Astrocyte (in vitro differentiated cells and primary cell): ENCODE measurements around the gene IGSF10.

Experiments used
- CTCF ChIP-seq: IDR thresholded peaks from 2 replicates; pipeline ENCODE4 v1.5.1; 2011; ENCODE audit warnings: low read depth, mild to moderate bottlenecking, inconsistent platforms, low read length, moderate library complexity; ENCODE audit not compliant: insufficient read depth
- EZH2 ChIP-seq: IDR thresholded peaks from 2 replicates; pipeline ENCODE4 v1.6.1; 2012; ENCODE audit warnings: mild to moderate bottlenecking, low read length, inconsistent platforms; ENCODE audit not compliant: insufficient read depth

- no peak for TF ChIP-seq CTCF
- no peak for TF ChIP-seq EZH2
These were observed 16.9 kb upstream of the IGSF10 start for GRCh38 chr3:151477591-151478334.
